Neural progenitor cell (in vitro differentiated cells): ENCODE data around the gene NFE2L2. TPM values are rescaled to one million over a fixed set of nuclear protein-coding genes. Genes with fewer than 3 reads are reported as not detected.

Experiments
- DNase-seq: peaks from one replicate; pipeline ENCODE4 v3.0.0-alpha.2; 2016; ENCODE audit warnings: low spot score
- H2AFZ ChIP-seq: fragments of 200-600 bp; sonication (generic); replicated peaks from 2 replicates; pipeline ENCODE4 v1.6.1; 2016; ENCODE audit warnings: antibody characterized with exemption
- H3F3A ChIP-seq: fragments of 200-600 bp; sonication (generic); 2 replicates; pipeline ENCODE4 v1.6.1; 2016; ENCODE audit warnings: antibody characterized with exemption, low read depth
- H3K27ac ChIP-seq: fragments of 200-600 bp; sonication (generic); 2 replicates; pipeline ENCODE4 v1.5.1; 2016; ENCODE audit warnings: mild to moderate bottlenecking
- H3K27me3 ChIP-seq: fragments of 200-600 bp; sonication (generic); 2 replicates; pipeline ENCODE4 v1.6.1; 2016; ENCODE audit warnings: mild to moderate bottlenecking, moderate library complexity
- H3K36me3 ChIP-seq: fragments of 200-600 bp; sonication (generic); 2 replicates; pipeline ENCODE4 v1.5.1; 2016
- H3K4me1 ChIP-seq: fragments of 200-600 bp; sonication (generic); 2 replicates; pipeline ENCODE4 v1.6.1; 2016; ENCODE audit warnings: mixed run types
- H3K4me2 ChIP-seq: fragments of 200-600 bp; sonication (generic); 2 replicates; pipeline ENCODE4 v1.6.1; 2016
- H3K4me3 ChIP-seq: fragments of 200-600 bp; sonication (generic); 2 replicates; pipeline ENCODE4 v1.5.1; 2016
- H3K79me2 ChIP-seq: fragments of 200-600 bp; sonication (generic); 2 replicates; pipeline ENCODE4 v1.6.1; 2016; ENCODE audit warnings: low read depth
- H3K9ac ChIP-seq: fragments of 200-600 bp; sonication (generic); 2 replicates; pipeline ENCODE4 v1.6.1; 2016
- H3K9me3 ChIP-seq: fragments of 200-600 bp; sonication (generic); 2 replicates; pipeline ENCODE4 v1.5.1; 2016; ENCODE audit warnings: low read depth
- H4K20me1 ChIP-seq: fragments of 200-600 bp; sonication (generic); 2 replicates; pipeline ENCODE4 v1.6.1; 2016; ENCODE audit warnings: low read depth
- H3K27ac Mint-ChIP-seq: 3 replicates; pipeline ENCODE4 v1.8.0; 2021; ENCODE audit warnings: mixed read lengths
- H3K27me3 Mint-ChIP-seq: 2 replicates; pipeline ENCODE4 v1.8.0; 2022; ENCODE audit warnings: low read depth, mild to moderate bottlenecking, inconsistent platforms, moderate library complexity, mixed read lengths; ENCODE audit not compliant: insufficient read depth
- H3K36me3 Mint-ChIP-seq: 3 replicates; pipeline ENCODE4 v1.8.0; 2021; ENCODE audit warnings: mixed read lengths
- H3K4me1 Mint-ChIP-seq: 3 replicates; pipeline ENCODE4 v1.8.0; 2021; ENCODE audit warnings: mixed read lengths
- H3K4me3 Mint-ChIP-seq: 3 replicates; pipeline ENCODE4 v1.8.0; 2021; ENCODE audit warnings: mild to moderate bottlenecking, moderate library complexity, mixed read lengths
- H3K9me3 Mint-ChIP-seq: 3 replicates; pipeline ENCODE4 v1.8.0; 2020; ENCODE audit warnings: mixed read lengths
- CTCF ChIP-seq: fragments of 200-600 bp; sonication (generic); IDR thresholded peaks from 2 replicates; pipeline ENCODE4 v1.5.1; 2017; ENCODE audit warnings: antibody characterized with exemption, mild to moderate bottlenecking
- EZH2 ChIP-seq: fragments of 200-600 bp; sonication (generic); IDR thresholded peaks from 2 replicates; pipeline ENCODE4 v1.6.1; 2017; ENCODE audit warnings: antibody characterized with exemption, mild to moderate bottlenecking, moderate library complexity
- EZH2phosphoT487 ChIP-seq: fragments of 200-600 bp; sonication (generic); IDR thresholded peaks from 2 replicates; pipeline ENCODE4 v1.6.1; 2017; ENCODE audit warnings: antibody characterized with exemption
- total RNA-seq: library from RNA; depleted of rRNA; stranded (reverse); fragments of >200 nt; gene quantifications from 2 replicates; pipeline ENCODE4 v1.2.3, GENCODE V29; 2015; ENCODE audit warnings: low replicate concordance

Gene NFE2L2
- total RNA-seq, 1 donor from 2014 or later, result 17.7 TPM

DNA sequence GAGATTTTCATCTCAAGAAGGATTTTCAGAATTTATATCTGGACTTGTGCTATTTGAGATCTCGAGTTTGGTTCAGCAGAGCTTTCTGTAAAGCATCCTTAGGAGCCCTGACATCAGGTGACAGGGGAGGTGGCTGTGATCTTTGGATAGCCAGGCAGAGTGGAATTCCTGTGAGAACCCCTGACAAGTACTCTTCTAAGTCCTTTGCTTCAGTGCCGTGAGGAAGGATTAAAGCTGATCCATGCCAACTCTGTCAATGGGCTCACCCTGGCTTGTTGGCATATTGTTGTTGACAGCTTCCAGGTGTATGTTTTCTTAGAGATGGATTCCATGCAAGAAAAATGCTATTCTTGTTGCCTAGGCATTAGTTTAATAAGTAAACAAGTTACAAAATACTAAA, 38.0 kb upstream of the NFE2L2 start:
- Histone ChIP-seq H3K36me3 (no peaks in the 10 kb centered on the region), H4K20me1 (no peaks in the 10 kb centered on the region), H3K4me1 (peaks cover 8% of the 10 kb centered on the region), H3K27me3 (no peaks in the 10 kb centered on the region), H3K4me2 (no peak overlapping the region), H3K9ac (no peak overlapping the region), H3K9me3 (no peaks in the 10 kb centered on the region), H3F3A (no peaks in the 10 kb centered on the region), H3K4me3 (no peak overlapping the region), H3K27ac (no peak overlapping the region), H3K79me2 (no peaks in the 10 kb centered on the region), H2AFZ (no peak overlapping the region)
- DNase-seq, result no peak
- Mint-ChIP-seq H3K4me3 (no peak overlapping the region), H3K9me3 (no peaks in the 10 kb centered on the region), H3K36me3 (no peaks in the 10 kb centered on the region), H3K4me1 (no peaks in the 10 kb centered on the region), H3K27me3 (no peaks in the 10 kb centered on the region), H3K27ac (no peak overlapping the region)
- TF ChIP-seq CTCF, result no peak

GRCh38 chr2:177298191-177298590, 33.7 kb upstream of the NFE2L2 start:
- no peaks in the 10 kb centered on the region for H3K9me3 Mint-ChIP-seq
- H3K27ac Mint-ChIP-seq, result no peak overlapping the region
- no peak overlapping the region for H3K4me3 Mint-ChIP-seq
- TF ChIP-seq CTCF (no peak), EZH2 (no peak), EZH2phosphoT487 (no peak)
- H3K36me3 ChIP-seq, result no peaks in the 10 kb centered on the region
- no peak overlapping the region for H3K27ac ChIP-seq
- peaks cover 2% of the 10 kb centered on the region for H3K27me3 Mint-ChIP-seq
- H3K9me3 ChIP-seq, result no peaks in the 10 kb centered on the region
- DNase-seq, result no peak
- peaks cover 2% of the 10 kb centered on the region for H3K36me3 Mint-ChIP-seq
- no peak overlapping the region for H3K4me2 ChIP-seq
- H3K4me3 ChIP-seq, result no peak overlapping the region
- H3K4me1 ChIP-seq, result peaks cover 10% of the 10 kb centered on the region
- no peaks in the 10 kb centered on the region for H3K27me3 ChIP-seq
- H3K9ac ChIP-seq, result no peak overlapping the region
- no peak overlapping the region for H2AFZ ChIP-seq
- H3K79me2 ChIP-seq, result no peaks in the 10 kb centered on the region
- H3K4me1 Mint-ChIP-seq, result peaks cover 7% of the 10 kb centered on the region
- H3F3A ChIP-seq, result peaks cover 4% of the 10 kb centered on the region
- H4K20me1 ChIP-seq, result no peaks in the 10 kb centered on the region

- peaks cover 7% of the 10 kb centered on the region for H3K4me1 ChIP-seq
- H3K4me3 ChIP-seq, result no peak overlapping the region
- Mint-ChIP-seq H3K27me3 (peaks cover 2% of the 10 kb centered on the region), H3K27ac (no peak overlapping the region), H3K9me3 (no peaks in the 10 kb centered on the region), H3K4me3 (no peak overlapping the region), H3K36me3 (peaks cover 2% of the 10 kb centered on the region), H3K4me1 (peaks cover 7% of the 10 kb centered on the region)
- no peak for DNase-seq
- H4K20me1 ChIP-seq, result no peaks in the 10 kb centered on the region
- H2AFZ ChIP-seq, result no peak overlapping the region
- no peak for TF ChIP-seq EZH2phosphoT487
- TF ChIP-seq CTCF, result peak; percentile 31
- no peaks in the 10 kb centered on the region for H3K79me2 ChIP-seq
- no peak overlapping the region for H3K9ac ChIP-seq
- H3K36me3 ChIP-seq, result no peaks in the 10 kb centered on the region
- H3K27ac ChIP-seq, result no peak overlapping the region
- H3K9me3 ChIP-seq, result no peaks in the 10 kb centered on the region
- H3F3A ChIP-seq, result peaks cover 4% of the 10 kb centered on the region
- H3K27me3 ChIP-seq, result no peaks in the 10 kb centered on the region
- no peak overlapping the region for H3K4me2 ChIP-seq
Measured at GRCh38 chr2:177296040-177296439, 31.5 kb upstream of the NFE2L2 start.

DNA sequence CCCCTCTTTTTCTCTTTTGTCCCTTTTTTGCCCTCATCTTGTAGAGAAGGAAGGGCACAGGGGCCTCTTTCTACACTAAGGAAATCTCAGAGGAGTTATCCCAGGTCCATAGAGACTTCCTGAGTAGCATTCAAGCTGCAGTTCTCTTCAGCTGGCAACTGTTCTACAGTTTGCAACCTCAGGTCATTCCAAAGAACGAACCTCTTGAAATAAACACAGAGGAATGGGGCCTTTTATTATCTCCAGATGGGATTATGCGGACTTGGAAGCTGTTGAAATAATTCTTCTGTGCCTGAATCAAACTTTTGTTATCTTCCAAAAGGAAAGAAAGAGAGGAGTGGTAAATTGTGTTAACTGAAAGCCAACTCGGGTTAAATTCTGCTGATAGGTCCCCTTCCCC, 31.0 kb upstream of the NFE2L2 start:
- Histone ChIP-seq H3K4me2 (peak overlapping the region; percentile 21), H3F3A (peaks cover 4% of the 10 kb centered on the region), H3K4me3 (no peak overlapping the region), H3K9ac (no peak overlapping the region), H3K9me3 (no peaks in the 10 kb centered on the region), H4K20me1 (no peaks in the 10 kb centered on the region), H3K79me2 (no peaks in the 10 kb centered on the region), H3K36me3 (no peaks in the 10 kb centered on the region), H2AFZ (no peak overlapping the region), H3K27ac (peak overlapping the region; percentile 77), H3K27me3 (no peaks in the 10 kb centered on the region), H3K4me1 (peaks cover 7% of the 10 kb centered on the region)
- Mint-ChIP-seq H3K36me3 (peaks cover 2% of the 10 kb centered on the region), H3K4me1 (peaks cover 7% of the 10 kb centered on the region), H3K27me3 (peaks cover 2% of the 10 kb centered on the region), H3K4me3 (no peak overlapping the region), H3K9me3 (no peaks in the 10 kb centered on the region), H3K27ac (peak overlapping the region; percentile 93)
- no peak for DNase-seq
- TF ChIP-seq EZH2, result no peak
- TF ChIP-seq EZH2phosphoT487, result no peak
- TF ChIP-seq CTCF, result no peak
